Measurements from ENCODE around the gene HOXC4.
"Not testable (repeated sequence)": the region's sequence is repeated elsewhere in the genome, so short reads cannot be mapped to it uniquely, and the experiment has no call there.

- TF ChIP-seq, protein P1, sequence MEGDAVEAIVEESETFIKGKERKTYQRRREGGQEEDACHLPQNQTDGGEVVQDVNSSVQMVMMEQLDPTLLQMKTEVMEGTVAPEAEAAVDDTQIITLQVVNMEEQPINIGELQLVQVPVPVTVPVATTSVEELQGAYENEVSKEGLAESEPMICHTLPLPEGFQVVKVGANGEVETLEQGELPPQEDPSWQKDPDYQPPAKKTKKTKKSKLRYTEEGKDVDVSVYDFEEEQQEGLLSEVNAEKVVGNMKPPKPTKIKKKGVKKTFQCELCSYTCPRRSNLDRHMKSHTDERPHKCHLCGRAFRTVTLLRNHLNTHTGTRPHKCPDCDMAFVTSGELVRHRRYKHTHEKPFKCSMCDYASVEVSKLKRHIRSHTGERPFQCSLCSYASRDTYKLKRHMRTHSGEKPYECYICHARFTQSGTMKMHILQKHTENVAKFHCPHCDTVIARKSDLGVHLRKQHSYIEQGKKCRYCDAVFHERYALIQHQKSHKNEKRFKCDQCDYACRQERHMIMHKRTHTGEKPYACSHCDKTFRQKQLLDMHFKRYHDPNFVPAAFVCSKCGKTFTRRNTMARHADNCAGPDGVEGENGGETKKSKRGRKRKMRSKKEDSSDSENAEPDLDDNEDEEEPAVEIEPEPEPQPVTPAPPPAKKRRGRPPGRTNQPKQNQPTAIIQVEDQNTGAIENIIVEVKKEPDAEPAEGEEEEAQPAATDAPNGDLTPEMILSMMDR (IDR thresholded peaks at IDR 0.05; ENCODE audit: insufficient read depth, low read depth, low read length), result not testable (repeated sequence)
- TF ChIP-seq EZH2 (IDR thresholded peaks at IDR 0.05; ENCODE audit: insufficient read depth, low read length), result not testable (repeated sequence)
Observed at GRCh38 chr12:54081581-54082396, 28.2 kb downstream of the HOXC4 start.
